Gastrocnemius medialis (tissue), 4 donors: ENCODE measurements around the gene POLR3B.

Experiments
- POLR2A ChIP-seq, 2 donors: fragments of 450-650 bp; IDR thresholded peaks; one replicate each; pipeline ENCODE4 v1.6.1; 2017; ENCODE audit warnings: antibody characterized with exemption in 2 of 2, mild to moderate bottlenecking in 2 of 2, moderate library complexity in 2 of 2
- TF ChIP-seq, protein P1 (sequence below), 5 experiments: fragments of 450-650 bp in 3 of 5; fragments of 200-600 bp in 2 of 5; sonication (generic) in 2 of 5; IDR thresholded peaks in 4 of 5; conservative IDR thresholded peaks in 1 of 5; 1 replicate in 4 of 5; 2 replicates in 1 of 5; pipeline ENCODE4 v1.5.1; 2016 to 2019; ENCODE audit warnings: antibody characterized with exemption in 5 of 5, mild to moderate bottlenecking in 3 of 5, moderate library complexity in 3 of 5

DNA sequence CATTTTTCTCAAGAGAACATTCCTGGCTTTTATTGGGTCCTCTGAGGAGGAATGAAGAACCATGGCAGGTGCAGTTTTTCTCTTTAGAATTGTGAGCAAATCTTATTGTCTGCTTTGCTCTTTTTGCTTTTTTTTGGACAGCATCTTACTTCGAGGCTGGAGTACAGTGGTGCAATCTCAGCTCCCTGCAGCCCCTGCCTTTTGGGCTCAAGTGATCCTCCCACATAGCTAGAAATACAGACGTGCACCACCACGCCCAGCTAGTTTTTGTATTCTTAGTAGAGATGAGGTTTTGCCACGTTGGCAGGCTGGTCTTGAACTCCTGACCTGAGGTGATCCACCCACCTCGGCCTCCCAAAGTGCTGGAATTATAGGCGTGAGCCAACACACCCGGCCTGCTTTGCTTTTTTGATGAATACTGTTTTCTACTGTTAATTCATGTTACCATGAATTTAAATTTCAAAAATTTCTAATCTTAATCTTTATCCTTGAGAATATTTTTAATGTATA, 71.5 kb downstream of the POLR3B start:
- no peak for TF ChIP-seq POLR2A (IDR thresholded peaks at IDR 0.05)
- TF ChIP-seq, protein P1, sequence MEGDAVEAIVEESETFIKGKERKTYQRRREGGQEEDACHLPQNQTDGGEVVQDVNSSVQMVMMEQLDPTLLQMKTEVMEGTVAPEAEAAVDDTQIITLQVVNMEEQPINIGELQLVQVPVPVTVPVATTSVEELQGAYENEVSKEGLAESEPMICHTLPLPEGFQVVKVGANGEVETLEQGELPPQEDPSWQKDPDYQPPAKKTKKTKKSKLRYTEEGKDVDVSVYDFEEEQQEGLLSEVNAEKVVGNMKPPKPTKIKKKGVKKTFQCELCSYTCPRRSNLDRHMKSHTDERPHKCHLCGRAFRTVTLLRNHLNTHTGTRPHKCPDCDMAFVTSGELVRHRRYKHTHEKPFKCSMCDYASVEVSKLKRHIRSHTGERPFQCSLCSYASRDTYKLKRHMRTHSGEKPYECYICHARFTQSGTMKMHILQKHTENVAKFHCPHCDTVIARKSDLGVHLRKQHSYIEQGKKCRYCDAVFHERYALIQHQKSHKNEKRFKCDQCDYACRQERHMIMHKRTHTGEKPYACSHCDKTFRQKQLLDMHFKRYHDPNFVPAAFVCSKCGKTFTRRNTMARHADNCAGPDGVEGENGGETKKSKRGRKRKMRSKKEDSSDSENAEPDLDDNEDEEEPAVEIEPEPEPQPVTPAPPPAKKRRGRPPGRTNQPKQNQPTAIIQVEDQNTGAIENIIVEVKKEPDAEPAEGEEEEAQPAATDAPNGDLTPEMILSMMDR (IDR thresholded peaks at IDR 0.05 in 4 of 5, conservative IDR thresholded peaks at IDR 0.05 in 1 of 5) = no peak
